HL-60 (cell line): Measurements from ENCODE around the gene SLC1A7.

Source experiments
- CTCF ChIP-seq: IDR thresholded peaks from one replicate; pipeline ENCODE4 v1.5.1; 2011; ENCODE audit warnings: low read length, control low read depth, inconsistent platforms; ENCODE audit not compliant: insufficient read depth
- POLR2AphosphoS5 ChIP-seq: IDR thresholded peaks from 2 replicates; pipeline ENCODE4 v1.6.1; 2012; ENCODE audit warnings: low read depth
- REST ChIP-seq: IDR thresholded peaks from 2 replicates; pipeline ENCODE4 v1.6.1; 2012; ENCODE audit warnings: low read depth; ENCODE audit not compliant: insufficient replicate concordance

- TF ChIP-seq CTCF (no peak), POLR2AphosphoS5 (no peak), REST (no peak)
Observed at GRCh38 chr1:53182716-53183094, 40.3 kb upstream of the SLC1A7 start.
